GM19035 (cell line): Measurements from ENCODE around the gene LZTR1.

ENCODE experiments used
- ATAC-seq: cut with Tn5 transposase; IDR thresholded peaks from one replicate; pipeline ENCODE4 v1.9.1; 2021; ENCODE audit not compliant: unreplicated experiment

Gene LZTR1

DNA sequence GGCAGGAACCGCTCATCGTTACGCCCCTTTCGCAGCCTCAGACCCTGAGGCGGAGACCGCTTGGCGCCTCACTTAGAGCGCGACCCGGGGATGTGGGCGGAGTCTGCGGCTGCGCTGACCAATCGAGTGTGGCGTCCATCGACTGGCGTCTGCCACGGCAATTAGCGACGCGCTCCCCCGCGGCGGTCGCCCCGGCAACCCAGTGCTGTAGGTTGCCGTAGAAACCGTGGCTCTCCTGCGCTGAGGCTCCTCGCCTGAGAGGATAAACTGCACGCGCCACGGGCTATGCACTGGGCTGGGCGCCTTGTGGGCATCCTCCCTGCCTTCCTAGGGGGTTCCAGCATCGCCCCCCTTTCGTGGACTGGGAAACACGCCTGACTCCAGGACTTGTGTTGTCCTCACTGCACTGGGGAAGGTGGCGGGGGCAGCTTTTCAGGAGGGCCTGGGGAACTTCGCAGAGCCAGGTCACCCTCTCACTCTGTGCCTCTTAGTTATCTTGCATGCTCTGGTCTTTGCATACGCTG, 32.2 kb downstream of the LZTR1 start:
- ATAC-seq, result peak; percentile 87

DNA sequence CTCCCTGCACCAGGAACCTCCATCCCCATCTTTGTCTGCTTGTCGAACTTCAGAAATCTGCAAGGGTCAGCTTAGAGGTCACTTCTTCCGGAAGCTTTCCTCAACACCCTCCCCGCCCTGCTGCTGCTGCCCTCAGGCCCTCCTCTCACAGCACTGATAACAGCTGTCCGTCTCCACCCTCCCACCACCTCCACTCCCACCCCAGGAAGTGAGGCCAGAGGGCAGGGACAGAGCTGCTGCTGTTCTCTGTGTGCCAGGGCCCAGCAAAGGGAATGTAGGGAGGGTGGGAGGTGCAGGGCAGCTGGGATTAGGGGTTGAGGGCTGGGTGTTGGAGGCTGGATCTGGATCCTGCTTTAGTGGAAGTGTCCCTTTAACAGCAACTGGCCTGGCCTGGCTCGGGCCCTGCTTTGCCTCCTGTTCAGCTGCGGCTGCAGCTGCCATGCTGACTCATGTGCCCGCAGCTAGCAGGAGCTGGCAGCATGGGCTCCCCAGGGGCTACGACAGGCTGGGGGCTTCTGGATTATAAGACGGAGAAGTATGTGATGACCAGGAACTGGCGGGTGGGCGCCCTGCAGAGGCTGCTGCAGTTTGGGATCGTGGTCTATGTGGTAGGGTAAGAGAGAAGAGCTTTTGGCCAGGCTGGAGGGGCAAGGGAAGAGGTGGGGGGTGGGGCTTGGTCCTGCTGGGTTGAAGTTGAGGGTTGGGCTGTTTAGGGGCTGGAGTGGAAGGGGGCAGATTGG, 32.8 kb downstream of the LZTR1 start, which contains the start of gene P2RX6:
P2RX6 (plus strand) TSS at position 440 of the 740 bp plus-strand sequence; CDS start at position 450, 10 bp downstream.
- no peak for ATAC-seq

DNA sequence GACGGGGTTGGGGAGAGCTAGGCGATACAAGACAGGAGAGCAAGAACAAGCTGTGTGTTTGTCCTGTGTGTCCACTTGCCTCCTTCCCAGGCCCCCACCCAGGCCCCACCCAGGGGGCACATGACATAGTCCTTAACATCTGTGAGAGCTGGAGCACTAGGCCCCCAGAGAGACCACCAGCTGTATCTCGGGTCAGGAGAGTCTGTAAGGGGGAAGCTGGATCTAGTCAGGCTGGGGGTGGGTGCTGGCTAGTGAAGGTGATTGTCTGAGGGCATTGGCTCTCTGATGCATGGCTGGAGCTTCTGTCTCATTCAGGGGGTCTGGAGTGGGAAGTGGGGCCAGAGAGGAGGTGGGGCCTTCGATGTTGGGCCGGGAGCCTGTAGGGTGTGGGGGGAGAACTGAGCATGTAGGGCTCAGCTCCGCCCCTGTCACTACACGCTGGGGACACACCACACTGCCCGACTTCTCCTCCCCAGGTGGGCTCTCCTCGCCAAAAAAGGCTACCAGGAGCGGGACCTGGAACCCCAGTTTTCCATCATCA, 33.4 kb downstream of the LZTR1 start:
- ATAC-seq, result no peak

DNA sequence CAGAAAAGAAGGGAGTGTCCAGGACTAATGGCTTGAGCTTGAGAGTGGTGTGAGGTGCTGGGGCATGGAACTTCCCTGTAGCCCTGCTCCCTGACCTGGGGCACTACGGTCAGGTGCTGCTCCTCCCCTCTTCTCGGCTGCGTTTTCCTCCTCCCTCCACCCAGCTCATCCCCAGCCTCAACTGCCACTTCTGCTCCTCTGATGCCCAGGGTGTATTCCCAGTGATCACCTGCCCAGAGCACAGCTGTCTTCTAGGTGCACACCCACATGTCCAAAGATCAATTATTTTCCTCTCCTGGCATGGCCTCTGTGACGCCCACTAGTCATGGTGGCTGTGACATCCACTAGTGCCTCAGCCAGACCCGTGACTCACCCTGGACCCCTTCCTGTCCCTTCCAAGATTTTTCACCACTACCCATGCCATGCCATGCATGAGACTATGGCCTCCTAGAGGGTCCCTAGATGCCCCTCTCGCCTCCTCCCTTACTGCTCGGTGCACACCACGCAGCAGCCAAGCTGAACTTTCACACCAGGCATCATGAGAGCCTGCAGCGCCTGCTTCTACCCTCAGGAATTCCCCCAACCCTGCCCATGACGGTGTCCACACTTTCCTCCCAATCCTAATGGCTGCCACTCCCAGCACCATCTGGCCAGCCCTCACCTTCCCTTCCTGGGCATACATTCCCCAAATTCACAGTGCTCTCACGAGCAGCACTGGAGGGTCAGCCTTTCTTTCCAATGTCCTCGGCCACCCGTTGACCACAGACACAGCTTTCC, 34.7 kb downstream of the LZTR1 start:
- ATAC-seq, result no peak

DNA sequence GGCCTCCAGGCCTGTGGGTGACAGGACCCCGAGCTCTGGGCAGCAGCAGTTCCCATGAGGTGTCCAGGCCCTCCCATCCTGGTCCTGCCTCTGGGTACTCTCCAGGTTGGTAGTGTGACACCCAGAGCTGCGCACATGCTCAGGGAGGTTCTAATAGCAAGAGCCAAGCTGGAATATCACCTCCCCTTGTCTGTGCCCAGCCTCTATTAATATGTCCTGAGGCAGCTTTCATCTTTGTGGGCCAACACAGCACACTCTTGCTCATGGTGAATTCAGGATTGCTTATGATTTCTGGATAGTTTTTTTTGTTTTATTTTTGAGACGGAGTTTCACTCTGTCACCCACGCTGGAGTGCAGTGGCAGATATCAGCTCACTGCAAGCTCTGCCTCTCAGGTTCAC, 36.2 kb downstream of the LZTR1 start:
- no peak for ATAC-seq

DNA sequence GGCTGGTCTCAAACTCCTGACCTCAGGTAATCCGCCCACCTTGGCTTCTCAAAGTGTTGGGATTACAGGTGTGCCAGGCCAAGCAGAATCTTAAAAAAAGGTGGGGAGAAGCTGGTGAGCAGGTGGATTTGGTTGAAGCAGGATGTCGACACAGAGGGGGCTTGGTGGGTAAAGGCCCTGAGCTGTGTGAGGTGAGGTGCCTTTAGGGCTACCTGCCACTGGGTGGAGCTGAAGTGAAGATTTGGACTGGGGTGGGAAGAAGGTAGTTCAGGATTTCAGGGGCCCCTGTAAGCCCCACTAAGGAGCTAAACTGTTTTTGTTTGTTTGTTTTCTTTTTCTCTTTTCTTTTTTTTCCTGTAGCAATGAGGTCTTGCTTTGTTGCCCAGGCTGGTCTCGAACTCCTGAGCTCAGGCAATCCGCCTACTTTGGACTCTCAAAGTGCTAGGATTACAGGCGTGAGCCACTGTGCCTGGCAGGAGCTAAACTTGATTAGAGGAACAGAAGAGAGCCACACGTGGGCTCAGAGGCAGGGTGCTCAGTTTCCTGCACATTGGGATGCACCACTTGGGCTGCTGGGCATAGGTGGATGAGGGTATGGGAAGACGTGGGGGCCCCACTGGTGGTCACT, 38.8 kb downstream of the LZTR1 start:
- ATAC-seq, result no peak

DNA sequence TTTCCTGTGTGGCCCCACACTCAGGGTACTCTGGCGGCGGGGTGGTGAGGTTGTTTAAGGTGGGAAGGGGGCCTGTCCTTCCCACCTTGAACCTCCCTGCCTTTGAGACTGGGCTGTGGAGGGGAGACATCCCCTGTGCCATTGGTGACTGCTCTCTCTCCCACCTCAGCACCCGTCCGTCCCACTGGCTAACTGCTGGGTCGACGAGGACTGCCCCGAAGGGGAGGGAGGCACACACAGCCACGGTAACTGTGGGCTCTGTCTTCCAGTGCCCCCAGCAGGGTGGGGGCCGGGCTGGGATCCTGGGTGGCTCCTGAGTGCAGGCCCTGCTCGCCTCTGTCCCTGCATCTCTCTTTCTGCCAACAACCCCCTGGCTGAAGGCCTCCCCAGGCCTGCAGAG, 40.4 kb downstream of the LZTR1 start:
- no peak for ATAC-seq

DNA sequence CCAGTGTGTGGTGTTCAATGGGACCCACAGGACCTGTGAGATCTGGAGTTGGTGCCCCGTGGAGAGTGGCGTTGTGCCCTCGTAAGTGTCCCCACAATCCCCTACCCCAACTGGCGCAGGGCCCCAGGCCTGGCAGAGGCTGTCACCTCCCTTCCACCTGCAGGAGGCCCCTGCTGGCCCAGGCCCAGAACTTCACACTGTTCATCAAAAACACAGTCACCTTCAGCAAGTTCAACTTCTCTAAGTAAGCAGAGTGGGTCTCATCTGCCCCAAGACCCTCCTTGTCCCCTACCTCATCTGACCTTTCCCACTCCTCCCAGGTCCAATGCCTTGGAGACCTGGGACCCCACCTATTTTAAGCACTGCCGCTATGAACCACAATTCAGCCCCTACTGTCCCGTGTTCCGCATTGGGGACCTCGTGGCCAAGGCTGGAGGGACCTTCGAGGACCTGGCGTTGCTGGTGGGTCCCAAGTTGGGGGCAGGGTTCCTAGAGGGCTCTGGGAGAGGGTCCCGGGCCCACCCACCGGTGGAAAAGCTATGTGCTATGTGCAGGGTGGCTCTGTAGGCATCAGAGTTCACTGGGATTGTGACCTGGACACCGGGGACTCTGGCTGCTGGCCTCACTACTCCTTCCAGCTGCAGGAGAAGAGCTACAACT, 41.0 kb downstream of the LZTR1 start:
- ATAC-seq, result no peak

DNA sequence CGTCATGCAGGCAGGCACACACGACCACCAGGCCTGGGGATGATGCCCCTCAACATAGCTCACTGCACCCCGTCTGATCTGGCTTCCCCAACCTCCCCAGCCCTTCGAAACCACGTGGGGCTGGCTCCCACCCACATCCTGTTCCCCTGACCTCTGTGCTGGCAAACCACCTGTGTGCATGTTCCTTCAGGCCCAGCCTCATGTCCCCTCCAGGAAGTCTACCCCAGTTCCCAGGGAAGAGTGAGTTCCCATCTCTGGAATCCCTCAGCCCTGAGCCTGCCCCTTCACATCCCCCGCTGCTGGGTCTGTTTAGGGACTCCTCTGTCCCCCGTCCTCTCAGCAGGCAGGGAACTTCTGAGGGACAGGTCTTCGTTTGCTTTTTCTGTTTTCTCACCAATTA, 43.2 kb downstream of the LZTR1 start:
- no peak for ATAC-seq

DNA sequence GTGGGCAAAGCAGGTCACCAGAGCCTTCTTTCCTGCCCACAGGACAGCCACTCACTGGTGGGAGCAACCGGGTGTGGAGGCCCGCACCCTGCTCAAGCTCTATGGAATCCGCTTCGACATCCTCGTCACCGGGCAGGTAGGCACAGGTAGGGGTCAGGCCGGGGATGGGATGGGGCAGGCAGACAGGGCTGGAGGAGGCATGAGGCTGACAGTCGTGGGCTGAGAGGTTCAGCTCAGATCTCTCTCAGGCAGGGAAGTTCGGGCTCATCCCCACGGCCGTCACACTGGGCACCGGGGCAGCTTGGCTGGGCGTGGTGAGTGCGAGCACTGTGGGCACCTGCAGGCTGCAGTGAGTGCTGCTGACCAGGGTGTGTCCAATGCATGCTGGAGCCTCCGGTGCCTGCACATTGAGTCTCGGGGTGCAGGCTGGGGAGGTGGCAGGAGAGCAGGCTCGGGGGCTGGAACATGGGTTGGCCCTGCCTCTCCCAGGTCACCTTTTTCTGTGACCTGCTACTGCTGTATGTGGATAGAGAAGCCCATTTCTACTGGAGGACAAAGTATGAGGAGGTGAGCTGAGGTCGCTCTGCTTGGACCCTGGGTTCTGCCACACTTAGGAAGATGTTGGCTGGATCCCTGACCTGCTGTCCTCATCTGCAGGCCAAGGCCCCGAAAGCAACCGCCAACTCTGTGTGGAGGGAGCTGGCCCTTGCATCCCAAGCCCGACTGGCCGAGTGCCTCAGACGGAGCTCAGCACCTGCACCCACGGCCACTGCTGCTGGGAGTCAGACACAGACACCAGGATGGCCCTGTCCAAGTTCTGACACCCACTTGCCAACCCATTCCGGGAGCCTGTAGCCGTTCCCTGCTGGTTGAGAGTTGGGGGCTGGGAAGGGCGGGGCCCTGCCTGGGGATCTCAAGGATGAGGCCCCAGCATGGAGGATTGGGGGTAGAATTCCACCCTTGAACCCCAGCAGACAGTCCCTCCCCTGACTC, 44.0 kb downstream of the LZTR1 start:
- ATAC-seq, result no peak

DNA sequence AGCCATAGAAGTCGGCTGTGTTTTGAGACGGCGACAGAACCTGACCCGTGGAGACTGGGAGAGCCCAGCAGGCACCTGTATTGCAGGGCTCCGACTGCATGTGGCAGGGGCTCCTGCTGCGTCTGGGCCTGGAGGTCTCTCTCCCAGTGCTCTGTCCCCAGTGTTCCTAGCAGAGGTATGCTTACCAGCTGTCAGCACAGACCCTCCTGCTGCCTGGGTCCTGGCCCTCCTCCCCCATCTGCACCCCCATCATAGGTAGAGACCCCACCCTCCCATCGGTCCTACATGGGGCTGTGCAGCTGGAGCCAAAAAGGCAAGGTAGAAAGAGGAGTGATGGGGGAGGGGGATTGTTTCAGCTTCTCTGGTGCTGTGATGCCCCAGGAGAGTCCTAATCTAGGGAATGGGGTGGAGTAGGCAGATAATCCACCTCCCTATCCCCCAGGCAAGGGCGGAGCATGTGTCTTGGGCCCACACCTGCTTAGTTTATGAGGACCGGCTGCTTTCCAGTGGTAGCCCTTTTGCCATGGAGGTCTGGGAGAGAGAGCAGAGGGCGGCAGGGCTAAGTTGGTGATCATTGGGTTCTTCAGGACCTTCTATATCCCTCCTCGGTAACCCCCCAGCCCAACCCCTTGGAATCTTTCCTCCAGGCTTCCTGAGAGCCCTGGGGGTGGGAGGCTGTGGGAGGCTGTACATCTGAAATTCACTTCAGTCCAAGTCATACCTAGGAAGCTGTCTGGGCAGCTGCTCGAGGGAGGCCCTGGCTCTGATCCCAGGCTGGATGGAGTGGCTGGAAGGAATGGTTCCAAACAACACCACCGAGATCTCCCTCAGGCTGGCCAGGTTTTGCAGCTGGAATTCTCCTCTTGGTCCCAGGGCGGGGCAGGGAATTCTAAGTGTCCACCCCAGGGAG, 44.9 kb downstream of the LZTR1 start:
- ATAC-seq, result no peak

DNA sequence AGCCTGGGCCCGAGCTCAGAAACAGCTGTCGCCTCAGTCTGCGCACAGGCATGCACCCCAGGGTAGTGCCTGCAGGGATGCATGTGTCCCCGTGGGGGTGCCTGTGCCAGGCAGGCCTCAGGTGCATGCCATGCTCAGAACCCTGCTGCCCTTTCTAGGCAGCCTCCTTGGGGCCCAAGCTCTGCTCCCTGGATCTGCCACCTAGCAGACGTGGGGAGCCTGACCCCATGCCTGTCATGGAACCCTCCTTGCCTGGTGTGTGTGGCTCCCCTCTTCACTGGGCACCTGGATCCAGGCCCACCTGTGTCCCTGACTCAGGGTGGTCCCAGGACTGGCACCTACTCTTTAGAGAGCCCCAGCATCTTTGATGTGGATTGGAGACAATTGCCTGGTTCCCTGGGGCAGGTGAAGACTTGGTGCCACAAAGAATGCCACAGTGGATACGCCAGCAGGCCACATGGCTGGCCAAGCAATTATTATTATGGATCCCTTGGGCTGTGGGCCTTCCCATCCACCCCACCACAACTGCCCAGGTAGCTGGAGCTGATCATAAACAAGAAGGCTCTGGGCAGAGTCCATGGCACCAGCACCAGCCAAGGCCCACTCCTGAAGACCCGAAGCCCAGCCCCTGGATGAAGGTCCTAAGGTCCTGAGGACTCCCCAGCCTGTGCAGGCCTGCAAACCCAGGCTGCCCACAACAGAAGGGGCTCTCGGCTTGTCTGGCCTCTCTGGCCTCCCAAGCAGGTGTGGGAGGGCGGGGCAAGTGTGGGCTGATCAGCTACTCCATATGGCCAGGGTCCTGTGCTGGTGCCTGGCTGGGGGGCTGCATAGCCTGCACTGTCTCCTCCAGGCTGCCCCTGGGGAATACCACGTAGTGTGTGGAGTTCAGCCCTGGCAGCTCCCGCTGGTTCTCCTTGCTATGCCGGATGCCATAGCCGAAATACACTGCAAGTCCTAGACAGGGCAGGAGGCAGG, 46.5 kb downstream of the LZTR1 start:
- ATAC-seq, result no peak

DNA sequence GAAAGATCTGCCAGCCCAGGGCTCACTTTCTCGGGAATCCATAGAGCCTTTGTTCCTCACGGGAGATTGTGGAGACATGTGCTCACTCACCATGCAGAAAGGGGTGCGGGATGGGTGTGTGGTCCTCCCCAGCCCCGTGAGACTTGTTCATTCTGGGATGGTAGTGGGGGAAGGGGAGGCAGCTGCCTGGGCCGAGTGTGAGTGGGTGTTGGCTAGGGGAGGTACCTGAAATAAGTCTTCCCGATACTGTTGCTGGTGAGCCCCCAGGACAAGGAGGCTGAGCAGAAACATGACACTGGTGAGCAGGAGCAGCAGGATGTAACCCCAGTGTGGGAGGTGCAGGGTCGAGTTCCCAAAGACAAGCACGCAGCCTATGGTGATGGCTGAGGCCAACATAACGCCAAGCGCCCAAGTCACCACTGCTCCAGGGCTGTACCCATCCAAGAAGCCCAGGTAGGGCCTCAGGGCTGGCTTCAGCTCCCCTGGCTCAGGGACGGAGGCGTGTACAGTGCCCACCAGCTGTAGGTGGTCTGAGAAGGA, 47.5 kb downstream of the LZTR1 start:
- no peak for ATAC-seq

DNA sequence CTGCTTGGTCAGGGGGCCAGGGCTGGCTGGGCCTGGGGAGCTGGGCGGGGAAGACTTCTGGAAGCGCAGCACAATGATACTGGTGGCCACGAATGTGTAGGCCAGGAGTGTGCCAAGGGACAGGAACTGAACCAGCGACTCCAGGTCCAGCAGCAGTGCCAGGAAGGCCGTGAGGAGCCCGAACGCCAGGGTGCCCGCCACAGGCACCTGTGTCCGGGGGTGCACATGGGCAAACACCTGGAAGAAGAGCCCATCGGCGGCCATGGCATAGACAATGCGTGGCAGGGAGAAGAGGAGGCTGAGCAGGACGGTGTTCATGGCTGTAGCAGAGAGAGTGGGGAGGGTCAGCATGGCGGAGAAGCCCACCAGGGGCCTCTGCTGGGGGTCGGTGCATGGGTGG, 47.9 kb downstream of the LZTR1 start:
- no peak for ATAC-seq

DNA sequence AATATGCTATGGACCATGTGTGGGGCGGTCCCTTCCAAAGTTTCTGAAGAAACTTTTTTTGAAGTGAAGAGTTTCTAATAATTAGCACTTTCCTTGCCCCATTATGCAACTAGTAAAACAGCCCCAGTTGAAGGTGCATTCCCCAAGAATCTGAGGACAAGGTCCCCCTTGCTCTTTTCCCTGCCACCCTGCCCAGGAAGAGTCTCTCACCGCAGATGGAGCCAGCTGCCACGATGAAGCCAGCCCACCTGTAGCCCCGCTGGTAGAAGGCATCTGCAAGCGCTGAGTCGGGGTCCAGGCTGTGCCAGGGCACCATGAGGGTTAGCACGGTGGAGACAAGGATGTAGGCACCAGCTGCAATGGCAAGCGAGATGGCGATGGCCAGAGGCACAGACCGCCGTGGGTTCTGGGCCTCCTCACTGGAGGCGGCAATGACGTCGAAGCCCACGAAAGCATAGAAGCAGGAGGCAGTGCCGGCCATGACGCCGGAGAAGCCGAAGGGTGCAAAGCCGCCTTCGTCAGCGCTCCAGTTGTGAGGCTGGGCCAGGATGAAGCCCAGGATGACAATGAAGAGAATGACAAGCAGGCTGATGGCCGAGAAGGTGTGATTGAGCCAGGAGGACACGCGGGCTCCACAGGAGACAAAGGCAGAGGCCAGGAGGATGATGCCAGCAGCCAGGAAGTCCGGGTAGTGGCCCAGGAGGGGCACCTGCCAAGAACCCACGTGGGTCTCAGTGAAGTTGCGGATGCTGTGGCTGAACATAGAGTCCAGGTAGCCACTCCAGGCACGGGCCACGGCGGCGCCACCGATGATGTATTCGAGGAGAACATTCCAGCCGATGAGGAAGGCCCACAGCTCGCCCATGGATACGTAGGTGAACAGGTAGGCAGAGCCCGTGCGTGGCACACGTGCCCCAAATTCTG, 48.8 kb downstream of the LZTR1 start:
- no peak for ATAC-seq

DNA sequence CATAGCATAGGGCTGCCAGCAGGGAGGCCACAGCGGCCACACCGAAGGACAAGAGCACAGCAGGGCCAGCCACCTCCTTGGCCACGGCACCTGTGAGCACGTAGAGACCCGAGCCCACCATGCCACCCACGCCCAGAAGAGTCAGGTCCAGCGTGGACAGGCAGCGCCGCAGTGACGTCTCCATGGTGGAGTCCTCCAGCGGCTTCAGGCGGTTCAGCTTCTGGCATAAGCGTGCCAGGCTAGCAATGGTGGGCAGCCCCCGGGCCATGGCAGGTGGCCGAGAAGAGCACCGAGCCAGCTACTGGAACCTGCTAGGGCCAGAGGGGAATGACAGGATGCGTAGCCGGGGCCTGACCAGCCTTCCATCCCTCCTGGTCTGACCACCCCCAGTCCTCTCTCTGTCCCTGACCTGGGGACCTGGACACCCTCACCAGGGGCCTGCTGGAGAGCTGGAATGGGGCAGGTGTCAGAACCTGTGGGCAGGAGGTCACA, 49.5 kb downstream of the LZTR1 start:
- no peak for ATAC-seq
